GM18498 (cell line): Measurements from ENCODE around the gene ARF5.

Experiments
- ATAC-seq: cut with Tn5 transposase; IDR thresholded peaks from one replicate; pipeline ENCODE4 v1.9.1; 2021; ENCODE audit warnings: mild to moderate bottlenecking, moderate library complexity; ENCODE audit not compliant: unreplicated experiment

Gene ARF5

DNA sequence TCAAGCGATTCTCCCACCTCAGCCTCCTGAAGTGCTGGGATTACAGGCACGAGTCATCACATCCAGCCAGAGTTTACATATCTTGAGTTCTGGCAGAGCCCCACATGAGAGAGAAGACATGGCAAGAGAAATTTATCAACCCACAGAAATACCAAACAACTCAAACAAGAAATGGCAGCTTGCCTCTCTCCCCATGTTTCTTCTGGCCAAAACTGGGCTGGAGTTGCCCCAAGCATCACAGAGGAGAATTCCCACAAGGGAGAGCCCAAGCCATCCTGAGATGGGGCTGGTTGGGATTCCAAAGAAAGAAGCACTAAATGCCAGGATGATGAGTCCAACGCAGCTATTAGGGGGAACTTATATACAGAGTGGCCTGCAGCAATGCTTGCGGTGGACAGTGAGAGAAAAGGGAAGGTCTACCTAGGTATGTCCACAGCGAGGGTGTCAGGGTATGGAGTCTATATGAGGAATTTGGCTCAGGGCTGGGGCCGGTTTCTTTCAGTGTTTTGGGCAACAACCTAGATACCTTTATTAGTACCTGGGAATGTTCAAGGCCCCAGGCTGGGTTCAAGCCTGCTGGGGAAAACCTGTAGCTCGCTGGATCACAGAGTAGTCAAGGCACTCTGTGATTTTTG, 44.2 kb downstream of the ARF5 start:
- no peak for ATAC-seq

DNA sequence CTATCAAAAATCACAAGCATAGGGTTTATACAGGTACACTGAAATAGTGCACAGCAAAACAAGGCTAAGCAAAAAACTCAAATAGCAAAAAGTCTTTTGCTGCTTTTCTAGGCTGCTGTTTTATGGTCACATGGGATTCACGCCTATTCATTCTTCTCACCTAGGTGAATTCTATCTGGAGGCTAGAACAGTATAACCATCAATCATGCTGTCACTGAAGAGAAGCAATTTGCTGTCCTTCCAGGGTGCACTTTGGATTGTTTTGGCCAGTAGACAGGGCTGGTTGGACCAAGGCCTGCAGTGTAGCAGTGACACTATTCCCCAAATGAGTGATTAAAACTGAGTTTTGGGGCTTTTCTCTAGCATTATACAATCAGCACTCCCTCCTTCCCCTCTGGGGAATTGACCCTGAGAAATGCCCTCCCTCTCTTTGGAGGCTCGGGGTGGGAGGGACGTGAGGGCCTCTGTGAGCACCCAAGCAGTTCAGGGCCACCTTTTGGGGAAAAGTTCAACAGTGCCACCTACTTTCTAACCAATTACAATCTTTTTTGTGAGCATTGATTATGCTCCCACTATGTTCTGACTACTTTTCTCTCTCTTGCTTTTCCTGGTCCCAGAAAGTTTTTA, 47.6 kb downstream of the ARF5 start:
- no peak for ATAC-seq

DNA sequence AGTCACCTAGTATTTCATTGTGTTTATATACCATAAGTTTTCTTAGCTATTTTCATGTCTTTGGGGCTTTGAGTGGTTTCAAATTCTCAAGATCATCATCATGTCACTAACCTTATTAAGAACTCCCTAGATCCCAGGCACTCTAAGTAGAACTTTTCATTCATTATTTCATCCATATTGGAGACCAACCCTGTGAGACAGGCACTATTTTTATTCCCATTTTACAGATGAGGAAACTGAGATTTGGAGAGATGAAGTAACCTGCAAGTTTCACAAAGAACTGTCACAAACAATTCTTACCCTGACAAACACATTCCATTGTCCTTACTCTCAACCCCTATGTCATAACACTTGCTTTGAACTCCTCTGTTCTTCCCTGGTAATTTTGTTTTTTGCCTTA, 50.0 kb downstream of the ARF5 start:
- no peak for ATAC-seq
